ENCODE results near the gene PPP6R3. TPM values are rescaled to one million over a fixed set of nuclear protein-coding genes. Genes with fewer than 3 reads are reported as not detected.
"Not testable (repeated sequence)": the region's sequence is repeated elsewhere in the genome, so short reads cannot be mapped to it uniquely, and the experiment has no call there.

Gene PPP6R3
- total RNA-seq, 3 donors from 2014 or later (not counting 1 experiment from before 2014, with no cell fraction given): 148 to 176 (median 149) TPM

- no peak overlapping the region for H3K4me3 Mint-ChIP-seq
- TF ChIP-seq CTCF (IDR thresholded peaks at IDR 0.05): no peak
- no peaks in the 10 kb centered on the region for H3K36me3 ChIP-seq (ENCODE audit: control insufficient read depth, insufficient read depth, low read length)
- DNase-seq: no peak
- H3K27ac Mint-ChIP-seq: no peak overlapping the region
- no peaks in the 10 kb centered on the region for H3K27me3 Mint-ChIP-seq (ENCODE audit: low read depth in 2 of 2)
- no peaks in the 10 kb centered on the region for H3K9me3 Mint-ChIP-seq
- H3K9me3 ChIP-seq (ENCODE audit: control insufficient read depth, insufficient read depth, low read length): no peaks in the 10 kb centered on the region
- H3K27ac ChIP-seq (ENCODE audit: low read length): no peak overlapping the region
- H3K27me3 ChIP-seq (ENCODE audit: control insufficient read depth, insufficient read depth, low read length): no peaks in the 10 kb centered on the region
- H3K4me1 Mint-ChIP-seq: peaks cover 0 to 8% of the 10 kb centered on the region in 2 donors
- peaks cover 7% of the 10 kb centered on the region for H3K4me1 ChIP-seq (ENCODE audit: control insufficient read depth, insufficient read depth, low read length)
- WGBS (ENCODE audit: insufficient coverage): 96% methylated on average over 8 of the region's 8 CpGs
- intact Hi-C loops (cut with micrococcal nuclease): no loop called here
- ATAC-seq: no peak
- H3K4me3 ChIP-seq (ENCODE audit: low read length): no peak overlapping the region
- H3K36me3 Mint-ChIP-seq: no peaks in the 10 kb centered on the region
These were observed 5.1 kb upstream of the PPP6R3 start for GRCh38 chr11:68455485-68455884.

GRCh38 chr11:68457216-68457897, 3.2 kb upstream of the PPP6R3 start:
- Histone ChIP-seq H3K4me1 (ENCODE audit: control insufficient read depth, insufficient read depth, low read length) (peaks cover 17% of the 10 kb centered on the region), H3K36me3 (ENCODE audit: control insufficient read depth, insufficient read depth, low read length) (no peaks in the 10 kb centered on the region), H3K9me3 (ENCODE audit: control insufficient read depth, insufficient read depth, low read length) (no peaks in the 10 kb centered on the region), H3K27me3 (ENCODE audit: control insufficient read depth, insufficient read depth, low read length) (no peaks in the 10 kb centered on the region), H3K4me3 (ENCODE audit: low read length) (no peak overlapping the region), H3K27ac (ENCODE audit: low read length) (no peak overlapping the region)
- ATAC-seq (no peak), DNase-seq (no peak)
- Mint-ChIP-seq H3K4me3 (no peak overlapping the region), H3K27ac (peak overlapping the region in 1 of 2 donors; percentile 52), H3K9me3 (no peaks in the 10 kb centered on the region), H3K4me1 (peaks cover 9 to 17% of the 10 kb centered on the region in 2 donors), H3K36me3 (no peaks in the 10 kb centered on the region), H3K27me3 (ENCODE audit: low read depth in 2 of 2) (no peaks in the 10 kb centered on the region)
- WGBS (ENCODE audit: insufficient coverage): 84% methylated on average over 8 of the region's 8 CpGs
- TF ChIP-seq CTCF (IDR thresholded peaks at IDR 0.05): no peak
- intact Hi-C loops (cut with micrococcal nuclease): no loop called here

GRCh38 chr11:68457898-68458249, 2.7 kb upstream of the PPP6R3 start:
- intact Hi-C loops (cut with micrococcal nuclease): no loop called here
- Histone ChIP-seq H3K36me3 (ENCODE audit: control insufficient read depth, insufficient read depth, low read length) (no peaks in the 10 kb centered on the region), H3K27me3 (ENCODE audit: control insufficient read depth, insufficient read depth, low read length) (no peaks in the 10 kb centered on the region), H3K4me3 (ENCODE audit: low read length) (no peak overlapping the region), H3K27ac (ENCODE audit: low read length) (no peak overlapping the region), H3K9me3 (ENCODE audit: control insufficient read depth, insufficient read depth, low read length) (no peaks in the 10 kb centered on the region), H3K4me1 (ENCODE audit: control insufficient read depth, insufficient read depth, low read length) (peaks cover 22% of the 10 kb centered on the region)
- Mint-ChIP-seq H3K4me1 (peaks cover 14 to 22% of the 10 kb centered on the region in 2 donors), H3K36me3 (no peaks in the 10 kb centered on the region), H3K27ac (peak overlapping the region in 1 of 2 donors; percentile 52), H3K9me3 (no peaks in the 10 kb centered on the region), H3K27me3 (ENCODE audit: low read depth in 2 of 2) (no peaks in the 10 kb centered on the region), H3K4me3 (peak overlapping the region; percentile 70)
- ATAC-seq (no peak), DNase-seq (no peak)
- TF ChIP-seq CTCF (IDR thresholded peaks at IDR 0.05): no peak
- 94% methylated on average over 7 of the region's 7 CpGs for WGBS (ENCODE audit: insufficient coverage)

- Mint-ChIP-seq H3K4me1 (peaks cover 17 to 27% of the 10 kb centered on the region in 2 donors), H3K4me3 (peak overlapping the region; percentile 70), H3K27ac (peak overlapping the region; percentile 46 to 52)
- H3K9me3 Mint-ChIP-seq; H3K36me3 ChIP-seq (ENCODE audit: control insufficient read depth, insufficient read depth, low read length); ATAC-seq; H3K9me3 ChIP-seq (ENCODE audit: control insufficient read depth, insufficient read depth, low read length); H3K27me3 Mint-ChIP-seq (ENCODE audit: low read depth in 2 of 2); H3K4me3 ChIP-seq (ENCODE audit: low read length); H3K36me3 Mint-ChIP-seq; H3K27me3 ChIP-seq (ENCODE audit: control insufficient read depth, insufficient read depth, low read length); intact Hi-C loops (cut with micrococcal nuclease); H3K27ac ChIP-seq (ENCODE audit: low read length); DNase-seq: not testable (repeated sequence)
- WGBS (ENCODE audit: insufficient coverage): 95% methylated on average over 5 of the region's 6 CpGs
- H3K4me1 ChIP-seq (ENCODE audit: control insufficient read depth, insufficient read depth, low read length): peaks cover 26% of the 10 kb centered on the region
These were observed 2.2 kb upstream of the PPP6R3 start for GRCh38 chr11:68458340-68458739.
